Loucy (cell line): Measurements from ENCODE around the gene B3GNT4.

Experiments
- H2AFZ ChIP-seq: fragments of 200-600 bp; sonication (generic); 2 replicates; pipeline ENCODE4 v1.6.0; 2016; ENCODE audit warnings: antibody characterized with exemption, mild to moderate bottlenecking, low read length, moderate library complexity
- H3F3A ChIP-seq: fragments of 200-600 bp; 2 replicates; pipeline ENCODE4 v1.6.0; 2016; ENCODE audit warnings: antibody characterized with exemption, low read depth, mild to moderate bottlenecking
- H3K27me3 ChIP-seq: fragments of 200-600 bp; sonication (generic); 2 replicates; pipeline ENCODE4 v1.6.1; 2014; ENCODE audit warnings: low read length, mild to moderate bottlenecking; ENCODE audit not compliant: insufficient read depth, poor library complexity, severe bottlenecking
- H3K36me3 ChIP-seq: fragments of 200-600 bp; sonication (generic); 2 replicates; pipeline ENCODE4 v1.6.1; 2016; ENCODE audit warnings: low read length; ENCODE audit not compliant: insufficient read depth
- H3K4me1 ChIP-seq: fragments of 200-600 bp; sonication (generic); 2 replicates; pipeline ENCODE4 v1.5.1; 2014; ENCODE audit warnings: low read length, mild to moderate bottlenecking; ENCODE audit not compliant: insufficient read depth, poor library complexity, severe bottlenecking
- H3K4me2 ChIP-seq: fragments of 200-600 bp; sonication (generic); 2 replicates; pipeline ENCODE4 v1.6.0; 2014; ENCODE audit warnings: antibody characterized with exemption, low read length, low read depth, mild to moderate bottlenecking; ENCODE audit not compliant: poor library complexity, severe bottlenecking
- H3K4me3 ChIP-seq: fragments of 200-600 bp; sonication (generic); 2 replicates; pipeline ENCODE4 v1.5.1; 2014; ENCODE audit warnings: low read length, mild to moderate bottlenecking, mixed read lengths; ENCODE audit not compliant: poor library complexity, severe bottlenecking
- H3K79me2 ChIP-seq: fragments of 200-600 bp; sonication (generic); 2 replicates; pipeline ENCODE4 v1.6.1; 2014; ENCODE audit warnings: low read length; ENCODE audit not compliant: insufficient read depth
- H3K9ac ChIP-seq: fragments of 200-600 bp; sonication (generic); 2 replicates; pipeline ENCODE4 v1.6.0; 2014; ENCODE audit warnings: mild to moderate bottlenecking, low read depth, low read length, moderate library complexity; ENCODE audit not compliant: poor library complexity, severe bottlenecking
- H3K9me2 ChIP-seq: fragments of 200-600 bp; sonication (generic); replicated peaks from 2 replicates; pipeline ENCODE4 v1.6.1; 2016; ENCODE audit warnings: low read depth, low read length, mixed read lengths
- H3K9me3 ChIP-seq: fragments of 200-600 bp; sonication (generic); 2 replicates; pipeline ENCODE4 v1.6.1; 2014; ENCODE audit warnings: mild to moderate bottlenecking, antibody characterized with exemption, low read length, low read depth; ENCODE audit not compliant: insufficient read depth
- H4K20me1 ChIP-seq: fragments of 200-600 bp; sonication (generic); 2 replicates; pipeline ENCODE4 v1.6.0; 2014; ENCODE audit warnings: antibody characterized with exemption, low read length, mild to moderate bottlenecking; ENCODE audit not compliant: insufficient read depth, poor library complexity, severe bottlenecking
- CTCF ChIP-seq: fragments of 200-600 bp; sonication (generic); conservative IDR thresholded peaks from 2 replicates; pipeline ENCODE4 v1.5.1; 2014; ENCODE audit warnings: mild to moderate bottlenecking, antibody characterized with exemption, low read length
- EZH2phosphoT487 ChIP-seq: fragments of 200-600 bp; IDR thresholded peaks from 2 replicates; pipeline ENCODE4 v1.6.1; 2018; ENCODE audit warnings: antibody characterized with exemption, mild to moderate bottlenecking, moderate library complexity, borderline replicate concordance

Gene B3GNT4

DNA sequence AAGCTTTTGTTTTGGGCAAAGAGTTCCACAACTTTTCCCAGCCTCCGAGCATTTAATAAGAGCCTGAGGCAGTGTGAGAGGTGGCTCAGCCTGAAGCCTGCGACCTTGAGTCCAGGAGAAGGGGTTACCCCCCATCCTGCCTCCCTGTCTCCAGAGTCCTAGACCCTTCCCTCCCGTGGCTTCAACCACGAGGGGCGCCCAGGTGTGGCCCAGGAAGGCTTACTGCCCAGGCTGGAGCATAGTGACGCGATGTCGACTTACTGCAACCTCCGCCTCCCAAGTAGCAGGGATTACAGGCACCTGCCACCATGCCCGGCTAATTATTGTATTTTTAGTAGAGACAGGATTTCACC, 19.9 kb upstream of the B3GNT4 start:
- Histone ChIP-seq H3F3A (no peaks in the 10 kb centered on the region), H4K20me1 (no peaks in the 10 kb centered on the region), H3K36me3 (no peaks in the 10 kb centered on the region), H3K9me2 (no peaks in the 10 kb centered on the region), H3K27me3 (no peaks in the 10 kb centered on the region), H3K4me1 (no peaks in the 10 kb centered on the region), H3K4me2 (peak overlapping the region; percentile 52), H3K9ac (no peak overlapping the region), H3K9me3 (no peaks in the 10 kb centered on the region), H3K79me2 (no peaks in the 10 kb centered on the region), H3K4me3 (peak overlapping the region; percentile 61), H2AFZ (peak overlapping the region; percentile 47; the same call in 1 of the 2 replicates)
- TF ChIP-seq CTCF (no peak), EZH2phosphoT487 (no peak)

DNA sequence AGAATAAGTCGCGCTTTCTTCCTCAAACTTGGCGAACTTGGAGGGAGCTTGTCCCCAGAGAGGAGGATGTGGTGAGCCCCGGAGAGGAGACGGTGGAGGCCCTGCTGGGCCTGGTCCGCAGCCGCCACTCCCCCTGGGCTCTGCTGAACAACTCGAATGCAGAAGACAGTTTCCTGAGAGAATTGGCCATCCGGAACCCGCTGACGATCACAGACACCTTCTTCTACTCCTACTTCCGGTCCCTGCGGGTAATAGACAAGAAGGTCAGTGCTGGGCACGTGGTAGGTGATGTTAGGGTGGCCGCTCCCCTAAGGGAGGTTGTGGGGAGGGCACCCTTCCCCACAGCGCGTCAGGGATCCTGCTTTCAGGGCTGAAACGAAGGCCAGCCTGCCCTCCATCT, 19.0 kb upstream of the B3GNT4 start:
- no peak overlapping the region for H3K4me2 ChIP-seq

GRCh38 chr12:122185079-122185478, 18.4 kb upstream of the B3GNT4 start:
- Histone ChIP-seq H3K9me3 (no peaks in the 10 kb centered on the region), H3K9ac (no peak overlapping the region), H3K79me2 (no peaks in the 10 kb centered on the region), H3K4me1 (no peaks in the 10 kb centered on the region), H3K4me3 (no peak overlapping the region), H3K4me2 (no peak overlapping the region), H2AFZ (no peak overlapping the region), H3K27me3 (no peaks in the 10 kb centered on the region), H3K9me2 (no peaks in the 10 kb centered on the region), H4K20me1 (no peaks in the 10 kb centered on the region), H3K36me3 (no peaks in the 10 kb centered on the region), H3F3A (no peaks in the 10 kb centered on the region)
- TF ChIP-seq EZH2phosphoT487: no peak
- no peak for TF ChIP-seq CTCF

More for the DNA sequence above, 19.0 kb upstream of the B3GNT4 start:
- Histone ChIP-seq H3K4me3 (no peak overlapping the region), H3K9me2 (no peaks in the 10 kb centered on the region), H3K4me1 (no peaks in the 10 kb centered on the region), H2AFZ (no peak overlapping the region), H3K9me3 (no peaks in the 10 kb centered on the region), H3K79me2 (no peaks in the 10 kb centered on the region), H4K20me1 (no peaks in the 10 kb centered on the region), H3K36me3 (no peaks in the 10 kb centered on the region), H3K27me3 (no peaks in the 10 kb centered on the region), H3F3A (no peaks in the 10 kb centered on the region), H3K9ac (no peak overlapping the region)
- TF ChIP-seq CTCF: no peak
- no peak for TF ChIP-seq EZH2phosphoT487
